H1 (cell line): Measurements from ENCODE around the gene CLGN. TPM values are rescaled to one million over a fixed set of nuclear protein-coding genes. Genes with fewer than 3 reads are reported as not detected.

Source experiments
- CTCF ChIA-PET: fragments of 300-600 bp; sonication (Branson Sonifier 250); formaldehyde crosslinking; loops from one replicate; lab custom pipeline; 2021; ENCODE audit not compliant: partially characterized antibody; lab: Charles Lee
- POLR2A ChIA-PET: fragments of 300-600 bp; sonication (Branson Sonifier 250); formaldehyde crosslinking; loops from one replicate; lab custom pipeline; 2021; ENCODE audit warnings: inconsistent platforms; ENCODE audit not compliant: partially characterized antibody; lab: Charles Lee
- DNase-seq, 2 experiments: peaks; one replicate each; pipeline versions ENCODE4 v3.0.0 to v3.0.0-alpha.2; 2010 to 2022; ENCODE audit warnings: low spot score in 2 of 2, low read depth in 1 of 2, mixed read lengths in 1 of 2
- FAIRE-seq: peaks from 2 replicates; lab custom pipeline; 2011; peaks lifted over from hg19 to GRCh38; lab: Jason Lieb, UNC
- H2AFZ ChIP-seq: 2 replicates; pipeline ENCODE4 v1.8.1; 2012; ENCODE audit warnings: low read length, inconsistent platforms
- H2AK5ac ChIP-seq: 2 replicates; pipeline ENCODE4 v1.6.1; 2013; ENCODE audit warnings: low read depth, low read length
- H2BK120ac ChIP-seq: replicated peaks from 2 replicates; pipeline ENCODE3; 2013; ENCODE audit warnings: low read depth, low read length, inconsistent platforms
- H2BK12ac ChIP-seq: 2 replicates; pipeline ENCODE4 v1.6.1; 2013; ENCODE audit warnings: low read depth, low read length
- H2BK15ac ChIP-seq: 2 replicates; pipeline ENCODE4 v1.6.1; 2013; ENCODE audit warnings: low read length
- H2BK20ac ChIP-seq: 2 replicates; pipeline ENCODE4 v1.6.1; 2013; ENCODE audit warnings: low read length
- H2BK5ac ChIP-seq: 2 replicates; pipeline ENCODE4 v1.6.1; 2013; ENCODE audit warnings: low read depth, low read length
- H3K14ac ChIP-seq: 2 replicates; pipeline ENCODE4 v1.6.1; 2013; ENCODE audit warnings: inconsistent platforms; ENCODE audit not compliant: insufficient read length
- H3K18ac ChIP-seq: 2 replicates; pipeline ENCODE4 v1.6.1; 2013; ENCODE audit warnings: low read length; ENCODE audit errors: extremely low read depth
- H3K23ac ChIP-seq: 2 replicates; pipeline ENCODE4 v1.6.1; 2013; ENCODE audit warnings: inconsistent platforms; ENCODE audit not compliant: insufficient read length
- H3K23me2 ChIP-seq: 2 replicates; pipeline ENCODE4 v1.6.1; 2013; ENCODE audit warnings: low read depth, low read length
- H3K27ac ChIP-seq: 2 replicates; pipeline ENCODE4 v1.6.1; 2011; ENCODE audit warnings: low read depth, low read length, inconsistent platforms
- H3K27me3 ChIP-seq, 4 experiments: replicated peaks in 1 of 4; 1 replicate in 1 of 4; 2 replicates in 3 of 4; pipeline versions ENCODE4 v1.6.1 to v1.8.1; 2011 to 2013; ENCODE audit warnings: low read length in 3 of 4, mild to moderate bottlenecking in 3 of 4, inconsistent platforms in 2 of 4, mixed read lengths in 2 of 4, moderate library complexity in 1 of 4; ENCODE audit not compliant: control insufficient read depth in 3 of 4, insufficient read depth in 3 of 4; ENCODE audit errors: extremely low read depth in 1 of 4
- H3K36me3 ChIP-seq, 4 experiments: 2 replicates each; pipeline versions ENCODE4 v1.6.1 to v1.8.1; 2011 to 2013; ENCODE audit warnings: mild to moderate bottlenecking in 4 of 4, low read length in 3 of 4, moderate library complexity in 2 of 4, control low read depth in 1 of 4, inconsistent platforms in 1 of 4; ENCODE audit not compliant: insufficient read depth in 4 of 4, control insufficient read depth in 2 of 4
- H3K4ac ChIP-seq: replicated peaks from 2 replicates; pipeline ENCODE3; 2013; ENCODE audit warnings: low read length, low read depth, mixed read lengths, inconsistent platforms; ENCODE audit not compliant: insufficient read length
- H3K4me1 ChIP-seq, 4 experiments: replicated peaks in 1 of 4; 1 replicate in 1 of 4; 2 replicates in 3 of 4; pipeline versions ENCODE4 v1.6.1 to v1.8.1; 2011 to 2013; ENCODE audit warnings: low read length in 3 of 4, inconsistent platforms in 2 of 4, mixed read lengths in 1 of 4; ENCODE audit not compliant: insufficient read depth in 4 of 4, control insufficient read depth in 3 of 4
- H3K4me2 ChIP-seq, 2 experiments: 2 replicates each; pipeline versions ENCODE4 v1.6.1 to v1.8.1; 2011 to 2013; ENCODE audit warnings: low read depth in 2 of 2, low read length in 2 of 2, control low read depth in 1 of 2, inconsistent platforms in 1 of 2, mild to moderate bottlenecking in 1 of 2; ENCODE audit not compliant: insufficient read depth in 1 of 2
- H3K4me3 ChIP-seq, 4 experiments: fragments of 200-600, 300-600 bp in 1 of 4; sonication (generic), shearing (Covaris generic), sonication (Bioruptor Twin) in 1 of 4; 2 replicates each; pipeline versions ENCODE4 v1.5.1 to v1.8.1; 2011 to 2016; ENCODE audit warnings: low read length in 4 of 4, low read depth in 3 of 4, control low read depth in 2 of 4, inconsistent platforms in 2 of 4, mild to moderate bottlenecking in 2 of 4, mixed read lengths in 1 of 4, moderate library complexity in 1 of 4; ENCODE audit not compliant: insufficient read depth in 2 of 4; ENCODE audit errors: extremely low read depth in 1 of 4
- H3K56ac ChIP-seq: replicated peaks from 2 replicates; pipeline ENCODE3; 2013; ENCODE audit warnings: low read depth, mild to moderate bottlenecking, mixed read lengths, low read length, inconsistent platforms; ENCODE audit not compliant: insufficient read length
- H3K79me1 ChIP-seq: 2 replicates; pipeline ENCODE4 v1.6.1; 2013; ENCODE audit warnings: low read depth, low read length, control low read depth
- H3K79me2 ChIP-seq, 2 experiments: 2 replicates each; pipeline versions ENCODE4 v1.6.1 to v1.8.1; 2012 to 2013; ENCODE audit warnings: low read length in 2 of 2, mild to moderate bottlenecking in 2 of 2, inconsistent platforms in 1 of 2; ENCODE audit not compliant: insufficient read depth in 2 of 2, control insufficient read depth in 1 of 2
- H3K9ac ChIP-seq, 4 experiments: replicated peaks in 1 of 4; 1 replicate in 1 of 4; 2 replicates in 3 of 4; pipeline versions ENCODE4 v1.6.1 to v1.8.1; 2011 to 2013; ENCODE audit warnings: low read depth in 3 of 4, low read length in 3 of 4, control low read depth in 2 of 4, mild to moderate bottlenecking in 2 of 4, moderate library complexity in 2 of 4, inconsistent platforms in 1 of 4; ENCODE audit errors: extremely low read depth in 1 of 4
- H3K9me3 ChIP-seq, 2 experiments: 2 replicates each; pipeline versions ENCODE4 v1.6.1 to v1.8.1; 2012 to 2013; ENCODE audit warnings: mild to moderate bottlenecking in 2 of 2, moderate library complexity in 2 of 2, control low read depth in 1 of 2, inconsistent platforms in 1 of 2, low read depth in 1 of 2, low read length in 1 of 2, mixed read lengths in 1 of 2; ENCODE audit not compliant: insufficient read depth in 2 of 2
- H4K20me1 ChIP-seq, 2 experiments: replicated peaks in 1 of 2; 2 replicates each; pipeline versions ENCODE3 to v1.8.1; 2011 to 2013; ENCODE audit warnings: inconsistent platforms in 2 of 2, low read length in 2 of 2, mild to moderate bottlenecking in 1 of 2; ENCODE audit not compliant: insufficient read depth in 2 of 2, control insufficient read depth in 1 of 2
- H4K5ac ChIP-seq: 2 replicates; pipeline ENCODE4 v1.6.1; 2013; ENCODE audit warnings: low read length, low read depth, mixed read lengths, inconsistent platforms; ENCODE audit not compliant: insufficient read length
- H4K8ac ChIP-seq: 2 replicates; pipeline ENCODE4 v1.8.0; 2013; ENCODE audit warnings: mild to moderate bottlenecking, moderate library complexity, low read length, inconsistent platforms; ENCODE audit not compliant: insufficient read depth; ENCODE audit errors: extremely low read depth
- H4K91ac ChIP-seq: replicated peaks from 2 replicates; pipeline ENCODE3; 2013; ENCODE audit warnings: low read length, mixed read lengths, inconsistent platforms; ENCODE audit not compliant: insufficient read length
- BRCA1 ChIP-seq: IDR thresholded peaks from 2 replicates; pipeline ENCODE4 v1.6.1; 2012; ENCODE audit warnings: low read depth, low read length, improper control_type of control experiment
- HDAC2 ChIP-seq, 2 experiments: fragments of 300-600 bp in 1 of 2; sonication (generic) in 1 of 2; IDR thresholded peaks; 2 replicates each; pipeline ENCODE4 v1.6.1; 2011 to 2012; ENCODE audit warnings: low read depth in 2 of 2, low read length in 2 of 2, mild to moderate bottlenecking in 2 of 2, moderate library complexity in 2 of 2, borderline replicate concordance in 1 of 2, inconsistent platforms in 1 of 2
- PHF8 ChIP-seq: fragments of 200-600 bp; sonication (generic); conservative IDR thresholded peaks from 2 replicates; pipeline ENCODE4 v1.7.1; 2012; ENCODE audit warnings: low read depth, mild to moderate bottlenecking, inconsistent platforms, low read length, moderate library complexity
- POLR2A ChIP-seq, 2 experiments: IDR thresholded peaks; 1 replicate in 1 of 2; 2 replicates in 1 of 2; pipeline ENCODE4 v1.6.1; 2011; ENCODE audit warnings: low read depth in 2 of 2, low read length in 2 of 2, mild to moderate bottlenecking in 2 of 2; ENCODE audit errors: control extremely low read depth in 1 of 2
- SIN3A ChIP-seq, 2 experiments: IDR thresholded peaks in 1 of 2; conservative IDR thresholded peaks in 1 of 2; 2 replicates each; pipeline ENCODE4 v1.6.1; 2011 to 2012; ENCODE audit warnings: low read length in 2 of 2, improper control_type of control experiment in 1 of 2, low read depth in 1 of 2, mild to moderate bottlenecking in 1 of 2
- WGBS, 2 experiments: shearing (Covaris generic) in 1 of 2; methylation state at CpG; one replicate each; pipeline versions ENCODE4 v1.1.6 to v1.1.7; 2013 to 2015; ENCODE audit warnings: low lambda C conversion rate in 2 of 2, mixed read lengths in 2 of 2, inconsistent platforms in 1 of 2, low coverage in 1 of 2, missing lambda C conversion rate in 1 of 2; ENCODE audit not compliant: insufficient replicate concordance in 2 of 2, insufficient coverage in 1 of 2, insufficient read length in 1 of 2; ENCODE audit errors: extremely low coverage in 1 of 2, missing lambda C conversion rate in 1 of 2; 5-methylcytosine and 5-hydroxymethylcytosine counted together
- polyA plus RNA-seq, 7 experiments: library from polyadenylated mRNA; depleted of rRNA in 3 of 7; stranded (reverse) in 5 of 7; unstranded in 2 of 7; fragments of >200 nt in 5 of 7; fragments of 200-250 nt in 2 of 7; gene quantifications; 1 replicate in 5 of 7; 2 replicates in 1 of 7; 4 replicates in 1 of 7; pipeline versions ENCODE4 v1.2.1 to v1.2.3, GENCODE V29; 2011 to 2013; ENCODE audit warnings: missing spikeins in 2 of 7, mixed read lengths in 2 of 7
- total RNA-seq: library from RNA; stranded (reverse); fragmentation: NEBNext Ultra II Directional; extraction: Animal tissue kit (Norgen Biotek cat#: 25700); gene quantifications from 2 replicates; pipeline ENCODE4 v1.2.1, GENCODE V29; 2021

The CLGN gene
- total and polyA plus RNA-seq, 2 of the 8 experiments (the other 6 are each of a cell fraction or from before 2014, with no cell fraction given), result 1.7 to 3.1 TPM

DNA sequence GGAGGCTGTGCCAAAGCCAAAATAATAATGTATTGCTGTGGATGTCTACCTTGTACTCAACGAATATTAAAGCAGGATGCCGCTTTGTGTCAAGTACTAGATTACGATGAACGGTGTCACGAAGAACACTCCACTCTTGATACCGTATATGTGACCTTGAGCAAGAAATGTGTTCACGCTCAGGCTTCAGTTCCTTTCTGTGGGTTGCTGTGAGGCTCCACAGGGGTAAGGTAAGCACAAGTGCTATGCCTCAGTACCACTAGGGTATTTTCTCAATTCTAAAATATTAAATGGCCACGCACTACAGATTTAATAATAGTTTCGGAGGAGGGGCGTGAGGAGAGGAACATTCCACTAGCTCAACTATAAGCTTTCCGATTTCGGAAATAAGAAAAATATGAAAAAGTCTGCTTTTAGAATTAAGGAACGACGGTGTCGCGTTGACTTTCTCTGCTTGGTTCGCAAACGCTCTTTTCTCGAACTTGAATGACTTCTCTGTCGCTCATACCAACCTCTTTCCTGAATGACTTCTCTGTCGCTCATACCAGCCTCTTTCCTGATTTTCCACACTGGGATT is 54.6 kb downstream of the CLGN start:
- TF ChIP-seq POLR2A (IDR thresholded peaks at IDR 0.05; ENCODE audit: control extremely low read depth in 1 of 2, low read depth in 2 of 2, low read length in 2 of 2) (peak in 1 of 2 experiments; percentile 27; a peak in 1 of 3 replicates), BRCA1 (no peak), HDAC2 (IDR thresholded peaks at IDR 0.05; ENCODE audit: borderline replicate concordance in 1 of 2, low read depth in 2 of 2, low read length in 2 of 2) (no peak), PHF8 (peak; percentile 9), SIN3A (conservative IDR thresholded peaks at IDR 0.05 in 1 of 2, IDR thresholded peaks at IDR 0.05 in 1 of 2; ENCODE audit: low read depth in 1 of 2, low read length in 2 of 2) (0 out of 4 replicates have a peak, but pooled peaks of 1 of the 2 experiments have one; percentile 1)
- TF ChIP-seq, all 59 proteins: peak for 3
- peaks cover 7 to 39% of the 10 kb centered on the region in 2 experiments; a peak in 3 of 4 replicates for H3K79me2 ChIP-seq
- no peak for FAIRE-seq
- H3K14ac ChIP-seq, result no peak overlapping the region
- H3K4me2 ChIP-seq, result peak overlapping the region; percentile 88
- H3K23ac ChIP-seq, result no peak overlapping the region
- H2AFZ ChIP-seq, result peak overlapping the region; percentile 81
- 4% methylated on average over 21 of the region's 21 CpGs; no CpG with 5 or more reads in 1 of the 2 experiments for WGBS, 2 experiments
- peak overlapping the region; percentile 6; the same call in 1 of the 2 replicates for H3K27ac ChIP-seq
- H4K5ac ChIP-seq, result peak overlapping the region; percentile 45
- H3K4me1 ChIP-seq, result peaks cover 0 to 4% (median 0%) of the 10 kb centered on the region in 4 experiments; a peak in 2 of 7 replicates
- no peaks in the 10 kb centered on the region for H3K9me3 ChIP-seq
- DNase-seq, result no peak
- H2BK20ac ChIP-seq, result no peak overlapping the region
- no peak overlapping the region for H2AK5ac ChIP-seq
- no peak overlapping the region for H2BK12ac ChIP-seq
- H2BK5ac ChIP-seq, result no peak overlapping the region
- no peaks in the 10 kb centered on the region for H3K79me1 ChIP-seq
- H3K4ac ChIP-seq, result no peak overlapping the region
- no peaks in the 10 kb centered on the region for H3K27me3 ChIP-seq
- H3K56ac ChIP-seq, result no peak overlapping the region
- peak overlapping the region; percentile 70 to 96 (median 82) for H3K4me3 ChIP-seq
- no peak overlapping the region for H4K91ac ChIP-seq
- H4K20me1 ChIP-seq, result peaks cover 1% of the 10 kb centered on the region in 2 experiments
- H2BK15ac ChIP-seq, result no peak overlapping the region
- H4K8ac ChIP-seq, result no peak overlapping the region
- POLR2A ChIA-PET, result interaction anchor here (0.7 to 3.7 kb wide), 9 partner anchors 11 to 281 kb away, joined by 3 to 14 read pairs (median 4); partner anchors contain the start of genes CLGN and ELMOD2
- H2BK120ac ChIP-seq, result no peak overlapping the region
- H3K9ac ChIP-seq, result peak overlapping the region in 3 of 4 experiments; percentile 52 to 87 (median 64); a peak in 5 of 7 replicates
- CTCF ChIA-PET, result interaction anchor here (0.9 to 4.2 kb wide), 7 partner anchors 10 to 201 kb away, joined by 3 to 41 read pairs (median 3); partner anchors contain the start of gene ELMOD2
- H3K36me3 ChIP-seq, result no peaks in the 10 kb centered on the region
- peak overlapping the region; percentile 64; the same call in 1 of the 2 replicates for H3K18ac ChIP-seq
- peaks cover 5% of the 10 kb centered on the region for H3K23me2 ChIP-seq
